Measurements from ENCODE around the gene PTPRN2. TPM values are rescaled to one million over a fixed set of nuclear protein-coding genes. Genes with fewer than 3 reads are reported as not detected.

PTPRN2 gene
- total RNA-seq, 1 donor from 2014 or later, result 1.8 TPM

DNA sequence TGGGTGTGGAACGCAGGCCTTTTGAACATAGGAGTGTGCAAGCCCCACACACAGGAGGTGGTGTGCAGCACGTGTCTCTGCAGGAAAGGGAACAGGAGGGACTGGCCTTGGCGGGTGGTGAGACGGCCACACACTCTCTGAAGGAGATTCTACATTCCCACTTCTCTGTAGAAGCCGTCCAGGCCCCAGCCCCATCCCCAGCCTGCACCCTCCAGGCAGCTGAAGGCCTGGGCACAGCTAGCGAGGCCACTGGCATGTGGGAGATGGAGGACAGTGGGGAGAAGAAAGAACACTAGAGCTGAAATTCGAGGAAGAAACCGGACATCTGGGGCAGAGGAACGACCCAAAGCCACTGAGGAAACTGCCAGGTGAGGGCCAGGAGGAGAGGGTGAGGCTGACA lies 743.5 kb downstream of the PTPRN2 start:
- ATAC-seq (ENCODE audit: low read depth) (no peak), DNase-seq (no peak)
- Mint-ChIP-seq H3K9me3 (no peaks in the 10 kb centered on the region), H3K4me3 (no peak overlapping the region), H3K27ac (no peak overlapping the region), H3K27me3 (no peaks in the 10 kb centered on the region), H3K36me3 (ENCODE audit: low read depth) (no peaks in the 10 kb centered on the region), H3K4me1 (no peaks in the 10 kb centered on the region)
- CTCF ChIA-PET, result no interaction called here
- TF ChIP-seq, protein P1, sequence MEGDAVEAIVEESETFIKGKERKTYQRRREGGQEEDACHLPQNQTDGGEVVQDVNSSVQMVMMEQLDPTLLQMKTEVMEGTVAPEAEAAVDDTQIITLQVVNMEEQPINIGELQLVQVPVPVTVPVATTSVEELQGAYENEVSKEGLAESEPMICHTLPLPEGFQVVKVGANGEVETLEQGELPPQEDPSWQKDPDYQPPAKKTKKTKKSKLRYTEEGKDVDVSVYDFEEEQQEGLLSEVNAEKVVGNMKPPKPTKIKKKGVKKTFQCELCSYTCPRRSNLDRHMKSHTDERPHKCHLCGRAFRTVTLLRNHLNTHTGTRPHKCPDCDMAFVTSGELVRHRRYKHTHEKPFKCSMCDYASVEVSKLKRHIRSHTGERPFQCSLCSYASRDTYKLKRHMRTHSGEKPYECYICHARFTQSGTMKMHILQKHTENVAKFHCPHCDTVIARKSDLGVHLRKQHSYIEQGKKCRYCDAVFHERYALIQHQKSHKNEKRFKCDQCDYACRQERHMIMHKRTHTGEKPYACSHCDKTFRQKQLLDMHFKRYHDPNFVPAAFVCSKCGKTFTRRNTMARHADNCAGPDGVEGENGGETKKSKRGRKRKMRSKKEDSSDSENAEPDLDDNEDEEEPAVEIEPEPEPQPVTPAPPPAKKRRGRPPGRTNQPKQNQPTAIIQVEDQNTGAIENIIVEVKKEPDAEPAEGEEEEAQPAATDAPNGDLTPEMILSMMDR (IDR thresholded peaks at IDR 0.05), result no peak
- POLR2A ChIA-PET, result no interaction called here
- intact Hi-C loops (cut with micrococcal nuclease), result no loop called here

DNA sequence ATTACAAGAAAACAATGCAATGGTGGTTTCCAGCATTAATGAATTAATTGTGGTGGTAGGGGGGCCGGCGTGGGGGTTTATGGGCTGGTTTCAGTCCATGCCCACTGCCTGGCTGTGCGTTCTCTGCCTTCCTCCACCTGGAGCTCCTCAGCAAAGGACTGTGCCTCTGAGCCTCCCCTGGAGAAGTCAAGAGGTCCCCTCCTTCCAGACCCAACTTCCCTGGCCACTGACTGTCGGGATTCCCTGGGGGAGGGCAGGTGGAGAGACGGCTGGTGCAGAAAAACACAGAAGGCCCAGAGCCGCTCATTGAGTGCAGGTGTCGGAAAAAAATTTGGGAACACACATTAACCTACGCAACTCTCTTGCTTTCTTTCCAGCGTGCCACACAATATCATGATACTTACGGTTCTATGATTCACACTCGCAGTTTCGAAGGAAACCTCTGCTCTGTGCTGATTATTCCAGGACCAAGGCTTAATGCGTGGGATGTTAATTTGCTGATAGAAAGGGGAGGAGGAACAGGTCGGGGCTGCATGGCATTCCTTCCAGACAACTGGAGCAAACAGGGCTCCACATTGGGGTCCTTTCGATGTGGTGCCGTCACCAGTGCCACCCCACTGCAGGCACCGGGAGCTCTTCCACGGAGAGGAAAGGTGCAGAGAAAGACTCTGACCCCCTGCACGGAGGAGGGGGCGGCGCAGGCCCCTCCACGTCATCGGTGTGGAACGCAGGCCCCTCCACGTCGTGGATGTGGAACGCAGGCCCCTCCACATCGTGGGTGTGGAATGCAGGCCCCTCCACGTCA lies 744.1 kb downstream of the PTPRN2 start:
- H3K27ac Mint-ChIP-seq, result no peak overlapping the region
- no peaks in the 10 kb centered on the region for H3K4me1 Mint-ChIP-seq
- ChIA-PET CTCF (no interaction called here), POLR2A (no interaction called here)
- H3K4me3 Mint-ChIP-seq, result no peak overlapping the region
- intact Hi-C loops (cut with micrococcal nuclease), result no loop called here
- TF ChIP-seq, protein P1 (IDR thresholded peaks at IDR 0.05), result no peak
- no peaks in the 10 kb centered on the region for H3K27me3 Mint-ChIP-seq
- H3K9me3 Mint-ChIP-seq, result no peaks in the 10 kb centered on the region
- DNase-seq (no peak), ATAC-seq (ENCODE audit: low read depth) (no peak)
- H3K36me3 Mint-ChIP-seq (ENCODE audit: low read depth), result no peaks in the 10 kb centered on the region

DNA sequence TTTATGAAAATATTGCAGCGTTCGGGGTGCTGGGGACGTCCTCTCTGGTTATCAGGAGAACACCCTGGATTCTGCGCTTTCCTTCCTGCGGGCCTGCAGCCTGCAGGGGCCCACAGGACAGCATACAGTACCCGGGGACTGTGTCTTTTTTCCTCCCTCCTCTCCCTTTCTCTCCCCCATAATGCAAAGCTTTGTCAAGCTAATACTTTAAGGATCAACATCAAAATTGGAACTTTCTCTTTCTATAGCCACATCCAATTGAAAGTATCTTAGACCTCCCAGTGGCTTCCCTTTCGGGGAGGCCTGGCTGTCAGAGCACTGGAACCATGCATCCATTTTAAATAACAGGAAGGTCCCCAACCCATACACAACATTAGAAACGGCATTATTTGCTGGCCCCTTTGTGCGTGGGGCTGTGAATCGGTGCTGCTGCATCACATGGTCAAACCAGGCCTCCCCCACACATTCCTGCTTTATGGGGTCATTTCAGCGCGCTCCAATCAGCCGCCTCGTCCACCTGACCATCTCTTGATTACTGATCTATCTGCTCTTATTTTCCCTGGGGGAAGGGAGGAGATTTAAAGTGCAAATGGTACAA lies 745.8 kb downstream of the PTPRN2 start:
- H3K4me1 Mint-ChIP-seq, result no peaks in the 10 kb centered on the region
- POLR2A ChIA-PET, result no interaction called here
- CTCF ChIA-PET, result no interaction called here
- no peaks in the 10 kb centered on the region for H3K27me3 Mint-ChIP-seq
- H3K36me3 Mint-ChIP-seq (ENCODE audit: low read depth), result no peaks in the 10 kb centered on the region
- H3K9me3 Mint-ChIP-seq, result no peaks in the 10 kb centered on the region
- ATAC-seq (ENCODE audit: low read depth) (no peak), DNase-seq (no peak)
- TF ChIP-seq, protein P1 (IDR thresholded peaks at IDR 0.05), result no peak
- H3K27ac Mint-ChIP-seq, result no peak overlapping the region
- H3K4me3 Mint-ChIP-seq, result no peak overlapping the region
- intact Hi-C loops (cut with micrococcal nuclease), result no loop called here

DNA sequence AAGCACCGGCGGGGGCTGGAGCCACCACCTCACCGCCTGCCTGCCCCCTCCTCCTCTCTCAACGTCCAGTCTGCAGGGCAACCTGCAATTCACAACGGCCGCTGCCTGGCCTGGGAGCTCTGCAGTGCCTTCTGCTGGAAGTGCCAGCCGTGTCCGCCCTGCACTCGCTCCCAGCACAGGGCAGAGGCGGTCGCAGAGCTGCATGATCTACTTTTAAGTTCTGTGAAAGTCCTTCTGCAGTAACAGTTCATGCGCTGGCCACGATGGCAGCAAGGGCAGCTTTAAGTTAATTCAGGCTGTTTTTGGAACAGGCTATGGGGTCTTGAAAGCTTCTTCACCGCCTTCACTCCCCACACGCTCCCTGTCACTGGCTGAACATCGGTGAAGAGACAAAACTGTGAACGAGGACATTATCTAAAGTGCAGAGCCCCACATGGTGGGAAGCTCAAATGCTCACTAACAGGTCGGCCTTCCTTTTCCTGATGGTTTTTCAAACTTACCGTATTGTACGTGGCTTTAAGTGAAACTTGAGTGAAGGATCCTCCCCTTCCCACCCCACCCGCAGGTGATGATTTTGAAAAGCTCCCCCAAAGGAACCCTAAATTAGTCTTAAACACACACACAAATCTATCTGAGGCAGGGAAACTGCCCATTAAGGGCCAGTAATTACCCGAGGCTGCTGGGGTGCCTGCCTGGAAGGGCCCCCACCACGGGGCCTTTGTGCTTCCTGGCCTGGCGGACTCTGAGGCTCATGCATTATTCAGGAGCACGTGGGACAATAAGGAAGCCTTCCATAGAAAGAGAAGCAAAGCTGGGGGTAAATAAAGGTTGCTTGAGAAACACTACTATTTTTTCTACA lies 746.5 kb downstream of the PTPRN2 start:
- intact Hi-C loops (cut with micrococcal nuclease), result no loop called here
- ChIA-PET CTCF (no interaction called here), POLR2A (no interaction called here)
- Mint-ChIP-seq H3K9me3 (no peaks in the 10 kb centered on the region), H3K27me3 (no peaks in the 10 kb centered on the region), H3K36me3 (ENCODE audit: low read depth) (no peaks in the 10 kb centered on the region), H3K27ac (no peak overlapping the region), H3K4me3 (no peak overlapping the region), H3K4me1 (no peaks in the 10 kb centered on the region)
- no peak for DNase-seq
- TF ChIP-seq, protein P1 (IDR thresholded peaks at IDR 0.05), result no peak
- no peak for ATAC-seq (ENCODE audit: low read depth)
